Measurements from ENCODE around the gene PADI1.
"Not testable (repeated sequence)": the region's sequence is repeated elsewhere in the genome, so short reads cannot be mapped to it uniquely, and the experiment has no call there.

The PADI1 gene

DNA sequence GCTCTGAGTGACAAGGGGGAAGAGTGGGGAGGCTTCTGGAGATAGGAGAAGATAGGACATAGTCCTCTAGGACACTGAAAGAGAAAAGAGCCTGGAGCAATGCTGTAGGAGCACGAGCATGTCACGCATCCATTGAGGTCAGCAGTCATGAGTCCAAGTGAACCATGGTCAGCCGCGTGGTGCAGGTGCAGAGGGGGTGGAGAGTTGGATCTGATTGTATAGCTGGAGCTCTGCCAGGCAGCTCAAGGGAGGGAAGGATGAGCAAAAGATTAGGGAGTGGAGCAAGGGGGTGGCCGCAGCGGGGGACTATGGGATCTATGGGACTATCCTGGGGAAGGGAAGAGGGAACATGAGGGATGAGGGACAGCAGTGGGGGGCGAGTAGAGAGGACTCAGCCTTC, 14.0 kb downstream of the PADI1 start:
- DNase-seq = no peak

DNA sequence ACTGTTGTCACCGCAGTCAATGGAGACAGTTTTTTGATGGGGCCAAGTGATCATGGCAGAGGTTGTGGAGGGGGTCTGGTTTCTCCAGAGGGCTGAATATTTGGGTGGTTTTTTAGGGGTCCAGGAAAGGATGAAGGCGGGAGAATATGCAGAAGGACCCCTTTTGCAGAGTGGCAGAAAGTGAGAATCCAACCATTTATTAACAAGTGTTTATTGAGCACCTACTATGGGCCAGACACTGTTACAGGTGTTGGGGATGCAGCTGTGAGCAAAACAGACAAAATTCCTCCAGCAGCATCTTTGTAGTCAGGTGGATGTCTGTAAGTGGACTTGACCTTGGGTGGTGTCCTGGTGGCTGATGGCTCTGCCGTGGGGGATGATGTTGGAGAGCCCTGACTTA, 15.4 kb downstream of the PADI1 start:
- DNase-seq = no peak

DNA sequence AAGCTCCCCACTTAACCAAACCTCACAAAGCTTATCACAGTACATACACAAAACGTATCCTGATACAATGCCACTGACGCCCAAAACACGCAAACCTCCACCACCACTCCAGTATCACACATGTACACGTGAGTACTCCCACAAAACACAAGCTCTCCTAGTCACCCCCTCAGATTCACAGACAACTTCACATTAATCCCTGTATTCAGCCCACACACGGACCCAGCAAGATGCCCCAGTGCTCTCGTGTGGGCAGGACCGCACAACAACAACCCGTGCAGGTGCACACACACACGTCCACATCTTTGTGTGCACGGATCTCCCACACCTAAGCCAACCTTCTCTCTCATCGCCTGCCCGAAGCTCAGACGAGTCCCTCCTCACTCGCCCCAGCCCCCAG, 17.6 kb downstream of the PADI1 start:
- no peak for DNase-seq

DNA sequence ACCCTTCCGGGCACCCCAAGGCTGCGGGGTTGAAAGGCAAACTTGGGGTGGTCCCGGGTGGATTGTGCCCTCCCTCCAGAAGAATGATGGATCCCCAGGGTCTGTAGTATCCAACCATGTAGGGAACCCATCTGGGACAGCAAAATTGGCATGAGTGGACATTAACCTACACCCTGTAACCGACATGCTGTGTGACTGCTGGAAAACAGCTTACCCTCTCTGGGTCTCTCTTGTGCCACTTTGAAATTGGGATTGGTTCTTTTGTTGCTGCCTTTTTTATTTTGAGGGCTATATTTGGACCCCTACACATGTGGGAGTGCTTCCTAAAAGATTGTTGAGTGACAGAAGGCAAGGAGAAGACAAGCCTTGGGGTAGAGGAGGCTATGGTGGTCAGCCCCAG, 19.5 kb downstream of the PADI1 start:
- no peak for DNase-seq

DNA sequence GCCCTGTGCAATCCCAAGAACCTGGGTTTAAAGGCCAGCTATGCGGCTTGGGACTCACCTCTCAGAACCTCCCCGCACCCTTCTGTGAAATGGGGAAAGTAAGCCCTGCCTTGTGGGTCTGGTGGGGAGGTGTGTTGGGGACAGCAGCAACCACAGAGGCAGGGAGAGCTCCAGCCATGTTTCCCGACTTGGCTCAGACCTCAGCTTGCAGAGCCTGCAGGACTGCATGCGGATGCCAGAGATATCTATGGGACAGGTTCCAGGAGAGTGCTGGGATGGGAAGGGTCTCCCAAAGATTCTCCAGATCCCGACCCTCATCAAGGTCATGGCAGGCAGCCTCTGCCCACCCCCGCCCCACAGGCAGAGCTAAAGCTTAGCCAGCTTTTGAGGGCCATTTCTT, 20.2 kb downstream of the PADI1 start:
- no peak for DNase-seq

DNA sequence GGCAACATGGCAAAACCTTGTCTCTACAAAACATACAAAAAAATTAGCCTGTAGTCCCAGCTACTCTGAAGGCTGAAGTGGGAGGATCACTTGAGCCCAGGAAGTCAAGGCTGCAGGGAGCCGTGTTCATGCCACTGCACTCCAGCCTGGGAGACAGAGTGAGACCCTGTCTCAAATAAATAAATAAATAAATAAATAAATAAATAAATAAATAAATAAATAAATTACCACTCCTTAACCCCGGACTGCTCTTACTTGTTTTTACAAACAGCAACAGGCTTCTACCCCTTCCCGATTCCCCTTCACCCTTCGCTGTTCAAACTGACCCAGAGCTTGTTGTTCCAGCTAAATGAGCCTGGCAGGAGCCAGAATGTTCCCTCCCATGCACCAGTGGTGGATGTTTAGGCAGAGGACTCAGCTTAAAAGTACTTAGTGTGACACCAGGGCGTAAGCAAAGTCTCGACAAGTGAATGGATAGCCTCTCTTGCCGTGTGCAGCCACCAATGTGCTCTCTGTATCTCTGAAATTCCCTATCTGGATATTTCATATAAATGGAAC, 22.5 kb downstream of the PADI1 start:
- DNase-seq = no peak

DNA sequence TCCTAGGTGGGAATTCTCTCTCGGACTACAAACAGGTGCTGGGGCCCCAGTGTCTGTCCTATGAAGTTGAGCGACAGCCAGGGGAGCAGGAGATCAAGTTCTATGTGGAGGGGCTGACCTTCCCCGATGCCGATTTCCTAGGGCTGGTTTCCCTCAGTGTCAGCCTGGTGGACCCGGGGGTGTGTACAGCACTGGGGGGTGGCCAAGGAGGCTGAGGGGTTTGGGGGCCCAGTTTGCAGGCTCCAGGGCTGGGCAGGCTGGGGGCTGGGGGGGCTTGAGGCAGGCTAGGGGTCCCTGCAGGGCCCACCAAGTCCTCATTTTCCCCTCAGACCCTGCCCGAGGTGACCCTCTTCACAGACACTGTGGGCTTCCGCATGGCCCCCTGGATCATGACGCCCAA, 23.7 kb downstream of the PADI1 start:
- DNase-seq = no peak

DNA sequence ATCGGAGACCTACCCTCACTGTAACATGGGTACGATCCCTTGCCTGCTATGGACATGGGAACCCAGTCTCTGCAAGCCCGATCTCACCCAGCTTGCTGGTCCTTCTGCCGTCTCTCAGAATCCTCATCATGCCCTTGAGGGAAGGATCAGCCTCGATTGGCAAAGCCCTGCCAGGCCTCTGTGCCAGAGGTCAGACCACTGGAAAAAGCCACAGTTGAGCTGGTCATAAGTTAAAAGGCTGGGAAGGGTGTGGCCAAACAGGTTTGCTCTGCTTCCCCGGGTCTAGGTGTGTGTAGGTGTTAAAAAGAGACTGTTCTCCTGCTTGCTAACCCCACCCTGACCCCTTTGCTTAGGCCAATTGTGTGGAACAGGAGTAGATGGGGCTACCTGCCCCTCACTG, 24.5 kb downstream of the PADI1 start:
- DNase-seq = no peak

DNA sequence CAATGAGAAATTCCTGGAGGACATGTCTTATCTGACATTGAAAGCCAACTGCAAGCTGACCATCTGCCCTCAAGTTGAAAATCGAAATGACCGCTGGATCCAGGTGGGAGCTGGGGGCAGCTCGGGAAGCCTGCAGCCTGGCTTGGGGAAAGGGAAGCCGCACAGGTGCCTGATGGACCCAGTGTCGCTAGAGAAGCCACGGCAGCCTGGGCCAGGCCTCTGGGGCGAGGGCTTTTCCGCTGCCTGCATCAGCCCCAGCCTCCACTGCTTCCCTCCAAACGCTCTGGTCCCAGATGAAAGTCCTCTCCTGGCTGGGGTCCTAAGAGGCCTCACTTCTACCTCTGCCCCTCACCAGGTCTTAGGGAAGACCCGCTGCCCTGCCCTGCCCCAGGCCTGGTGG, 25.2 kb downstream of the PADI1 start:
- DNase-seq = no peak

DNA sequence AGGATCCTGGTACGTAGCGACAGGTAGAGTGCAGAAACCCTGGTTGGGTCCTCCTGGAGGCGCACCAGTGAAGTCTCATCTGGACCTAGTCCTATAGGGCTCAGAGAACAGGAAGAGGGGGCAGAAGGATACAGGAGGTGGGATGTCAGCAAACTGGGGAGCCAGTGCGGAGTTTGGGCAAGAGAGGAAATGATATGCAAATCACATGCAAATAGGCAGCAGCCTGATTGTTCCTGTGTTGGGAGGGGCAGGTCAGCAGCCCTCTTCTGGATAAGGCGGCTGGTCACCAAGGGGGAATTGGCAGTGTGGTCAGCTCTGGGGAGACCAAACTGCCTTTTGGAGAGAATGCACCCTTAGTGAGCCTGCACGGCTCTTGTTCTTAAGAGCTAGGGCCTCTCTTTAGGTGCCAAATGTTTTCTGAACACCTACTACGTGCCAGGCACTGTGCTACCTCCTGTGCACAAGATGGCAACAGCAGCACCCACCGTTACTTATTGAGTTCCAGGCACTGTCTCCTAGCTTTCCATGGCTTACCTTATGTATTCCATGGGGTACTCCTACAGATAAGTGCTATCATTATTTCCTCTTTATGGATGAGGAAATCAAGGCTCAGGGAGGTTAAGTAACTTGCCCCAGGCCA, 25.9 kb downstream of the PADI1 start:
- DNase-seq = no peak

DNA sequence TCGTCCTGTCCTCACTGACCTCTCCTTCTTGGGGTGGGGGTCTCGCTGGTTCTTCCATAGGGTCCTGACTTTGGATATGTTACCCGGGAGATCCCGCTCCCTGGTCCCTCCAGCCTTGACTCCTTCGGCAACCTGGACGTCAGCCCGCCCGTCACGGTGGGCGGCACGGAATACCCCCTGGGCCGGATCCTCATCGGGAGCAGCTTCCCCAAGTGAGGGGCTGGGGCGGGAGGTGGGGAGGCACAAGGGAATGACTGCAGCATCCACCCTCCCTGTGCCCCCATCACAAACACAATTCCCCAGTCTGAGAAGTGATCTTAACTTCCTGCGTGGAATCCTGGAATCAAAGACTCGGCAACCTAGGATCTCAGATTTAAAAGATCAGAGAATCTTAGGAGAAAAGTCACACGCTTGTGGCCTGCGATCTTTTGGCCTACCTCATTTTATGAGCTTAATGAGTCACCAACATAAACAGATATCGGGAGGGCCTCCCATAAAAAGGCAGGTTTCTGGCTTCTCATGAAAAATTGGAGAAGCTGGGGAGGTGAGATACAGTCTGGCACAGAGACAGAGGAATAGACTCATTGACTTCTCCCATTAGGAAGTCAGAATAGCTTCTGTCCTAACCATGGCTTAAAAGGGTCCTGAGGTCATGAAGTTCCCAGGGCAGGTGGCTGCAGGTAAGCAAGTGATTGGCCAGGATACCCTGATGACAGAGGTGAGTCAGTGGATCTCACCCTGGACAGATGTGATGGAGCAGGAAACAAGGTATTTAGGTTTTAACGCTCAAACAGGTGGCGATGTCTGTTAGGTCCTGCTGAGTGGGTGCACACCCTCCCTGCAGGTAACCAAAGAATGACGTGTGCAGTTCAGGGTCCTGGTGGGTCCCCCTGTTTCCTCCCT, 28.1 kb downstream of the PADI1 start:
- no peak for DNase-seq

DNA sequence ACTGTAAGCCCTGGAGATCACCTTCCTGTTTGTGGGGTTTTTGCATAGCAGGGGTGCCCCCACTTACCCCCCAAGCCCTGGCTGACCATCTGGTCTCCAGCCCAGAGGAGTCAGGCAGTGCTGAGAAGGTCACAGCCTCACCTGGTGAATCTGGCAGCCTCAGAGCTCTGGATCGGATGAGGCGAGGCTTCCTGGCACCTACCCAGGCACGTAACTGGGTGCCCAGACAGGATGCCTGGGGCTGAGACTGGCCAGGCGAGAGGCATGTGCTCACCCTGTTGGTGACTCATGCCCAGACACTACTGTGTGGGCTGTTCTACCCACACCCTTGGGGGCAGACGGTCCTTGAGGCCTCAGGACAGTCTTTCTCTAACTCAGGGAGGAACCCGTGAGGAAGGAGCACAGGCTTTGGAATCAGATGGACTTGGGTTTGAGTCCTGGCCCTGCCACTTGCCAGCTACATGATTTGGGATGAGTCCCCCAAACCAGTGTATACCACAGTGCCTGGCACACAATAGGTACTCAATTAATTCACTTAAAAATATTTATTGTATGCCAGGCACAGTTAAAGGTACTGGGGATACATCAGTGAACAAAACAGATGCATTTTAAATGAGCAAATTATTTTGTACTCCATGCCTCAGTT, 28.9 kb downstream of the PADI1 start:
- DNase-seq = no peak

DNA sequence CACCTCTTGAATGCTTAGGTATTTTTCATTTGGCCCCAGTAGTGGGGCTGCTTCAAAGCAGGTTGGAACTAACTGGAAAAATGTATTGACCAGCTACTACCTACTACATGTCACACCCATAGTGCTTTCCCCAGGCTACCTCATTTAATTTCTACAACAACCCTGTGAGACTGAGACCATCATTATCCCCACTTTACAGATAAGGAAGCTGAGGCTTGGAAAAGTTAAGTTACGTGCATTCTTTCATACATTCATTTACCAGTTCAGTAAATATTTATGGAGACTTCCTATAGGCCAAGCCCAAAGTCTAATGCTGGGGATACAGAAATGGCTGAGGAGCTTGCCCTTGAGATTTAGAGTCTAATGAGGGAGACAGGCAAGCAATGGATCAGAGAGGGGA, 29.5 kb downstream of the PADI1 start:
- no peak for DNase-seq

DNA sequence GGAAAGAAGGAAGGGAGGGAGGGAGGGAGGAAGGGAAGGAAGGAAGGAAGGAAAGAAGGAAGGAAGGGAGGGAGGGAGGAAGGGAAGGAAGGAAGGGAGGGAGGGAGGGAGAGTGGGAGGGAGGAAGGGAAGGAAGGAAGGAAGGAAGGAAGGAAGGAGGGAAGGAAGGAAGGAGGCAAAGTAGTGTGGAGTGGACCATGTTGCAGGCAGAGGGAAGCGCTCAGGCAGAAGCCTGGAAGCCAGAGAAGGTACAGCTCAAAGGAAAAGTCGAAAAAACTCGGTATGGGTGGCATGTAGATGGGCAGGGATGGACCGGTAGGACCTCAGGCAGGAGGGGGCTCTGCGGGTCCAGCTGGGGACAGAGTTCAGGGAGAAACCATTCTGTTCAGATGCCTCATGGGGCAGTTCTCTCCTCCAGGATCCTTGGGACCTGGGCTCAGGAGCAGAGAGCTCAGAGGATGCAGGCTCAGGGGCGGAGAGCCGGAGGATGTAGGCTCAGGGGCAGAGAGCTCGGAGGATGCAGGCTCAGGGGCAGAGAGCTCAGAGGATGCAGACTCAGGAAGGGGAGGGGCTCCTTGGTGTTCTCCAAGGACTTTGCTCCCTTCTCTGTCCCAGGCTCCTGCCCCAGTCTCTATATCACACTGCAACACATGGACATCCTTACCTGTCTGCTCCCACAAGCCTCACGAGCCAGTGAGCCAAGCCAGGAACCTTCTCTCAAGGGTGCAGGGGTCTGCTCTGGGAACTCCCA, 30.4 kb downstream of the PADI1 start:
- DNase-seq = no peak

DNA sequence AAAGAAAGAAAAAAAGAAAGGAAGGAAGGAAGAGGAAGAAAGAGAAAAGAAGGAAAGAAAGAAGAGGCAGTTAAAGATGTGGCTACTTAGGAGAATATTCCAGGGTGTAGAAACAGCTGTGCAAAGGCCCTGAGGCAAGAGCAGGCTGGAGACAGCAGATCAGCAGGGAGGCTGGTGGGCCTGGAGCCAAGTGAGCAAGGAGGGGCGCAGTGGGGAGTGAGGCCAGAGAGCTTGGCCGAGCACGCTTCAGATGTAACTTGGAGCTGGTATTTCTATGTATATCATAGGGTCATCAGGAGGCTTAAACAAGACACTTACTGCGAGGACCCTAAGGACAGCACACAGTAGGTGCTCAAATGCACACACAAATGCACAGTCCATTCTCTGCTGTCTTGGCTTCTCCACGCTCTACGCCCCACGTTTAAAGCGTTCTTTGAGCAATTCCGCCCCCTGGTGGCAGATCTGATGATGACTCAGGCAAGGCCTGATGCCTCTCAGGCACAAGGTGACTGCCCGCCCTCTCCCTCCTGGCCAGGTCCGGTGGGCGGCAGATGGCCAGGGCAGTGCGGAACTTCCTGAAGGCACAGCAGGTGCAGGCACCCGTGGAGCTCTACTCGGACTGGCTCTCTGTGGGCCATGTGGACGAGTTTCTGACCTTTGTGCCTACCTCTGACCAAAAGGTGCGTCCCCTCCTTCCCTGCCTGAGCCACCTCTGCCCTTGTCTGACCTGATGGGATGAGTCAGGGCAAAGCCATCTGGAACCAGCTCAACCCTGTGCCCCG, 32.0 kb downstream of the PADI1 start:
- peak in 1 of 2 experiments; percentile 55 for DNase-seq

DNA sequence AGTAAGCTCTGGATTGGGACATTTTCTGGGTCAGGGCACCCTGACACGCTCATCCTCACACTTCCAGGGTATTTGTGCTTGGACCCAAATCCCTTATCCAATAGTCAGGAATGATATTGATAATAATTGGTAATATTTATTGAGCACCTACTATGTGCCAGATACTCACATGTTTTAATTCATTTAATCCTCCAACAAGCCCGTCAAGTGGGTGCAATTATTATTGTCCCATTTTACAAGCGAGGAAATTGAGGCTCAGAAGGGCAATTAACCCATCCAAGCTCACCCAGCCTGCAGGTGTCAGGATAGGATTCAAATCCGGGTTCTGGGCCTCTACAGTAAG, 32.6 kb downstream of the PADI1 start:
- no peak for DNase-seq

DNA sequence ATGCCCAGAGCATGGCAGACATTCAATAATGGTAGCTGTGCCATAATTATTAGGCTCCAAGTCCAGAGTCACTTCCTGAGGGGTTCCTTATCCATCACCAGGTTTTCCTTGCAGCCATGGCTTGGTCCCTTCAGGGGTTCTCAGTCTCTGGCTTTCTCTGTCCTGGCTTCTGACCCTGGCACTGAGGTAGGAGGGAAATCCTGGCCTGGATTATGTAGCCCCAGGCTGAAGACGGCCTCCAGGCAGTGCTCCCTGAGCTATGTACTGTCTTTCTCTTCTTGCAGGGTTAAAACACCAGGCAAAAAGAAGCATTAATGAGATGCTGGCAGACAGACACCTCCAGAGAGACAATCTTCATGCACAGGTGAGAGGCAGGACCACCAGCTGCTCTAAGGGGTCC, 34.5 kb downstream of the PADI1 start:
- DNase-seq = no peak

DNA sequence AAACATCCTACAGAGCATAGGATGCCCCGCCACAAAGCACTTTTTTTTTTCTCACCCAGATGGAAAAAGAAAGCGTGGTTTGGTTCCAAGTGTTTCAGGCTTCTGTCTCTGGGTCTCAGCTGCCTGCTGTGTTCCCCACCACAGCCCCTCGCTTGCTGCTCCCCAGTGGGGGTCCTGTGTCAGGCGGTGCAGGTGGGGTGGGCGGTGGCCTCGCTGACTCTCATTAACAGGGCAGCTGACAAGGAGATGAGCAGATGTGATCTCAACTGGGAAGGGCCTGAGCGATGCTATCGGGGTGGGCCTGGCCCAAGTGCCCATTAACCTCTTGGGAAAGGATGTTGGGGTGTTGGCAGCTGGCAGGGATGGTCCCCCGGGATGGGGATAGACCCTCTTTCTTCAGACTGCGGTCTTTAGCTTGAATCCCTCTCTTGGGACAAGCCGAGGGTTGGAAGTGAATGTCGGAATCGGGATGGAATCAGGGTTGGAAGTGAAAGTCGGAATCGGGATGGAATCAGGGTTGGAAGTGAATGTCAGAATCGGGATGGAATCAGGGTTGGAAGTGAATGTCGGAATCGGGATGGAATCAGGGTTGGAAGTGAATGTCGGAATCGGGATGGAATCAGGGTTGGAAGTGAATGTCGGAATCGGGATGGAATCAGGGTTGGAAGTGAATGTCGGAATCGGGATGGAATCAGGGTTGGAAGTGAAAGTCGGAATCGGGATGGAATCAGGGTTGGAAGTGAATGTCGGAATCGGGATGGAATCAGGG, 36.3 kb downstream of the PADI1 start:
- DNase-seq = not testable (repeated sequence)

DNA sequence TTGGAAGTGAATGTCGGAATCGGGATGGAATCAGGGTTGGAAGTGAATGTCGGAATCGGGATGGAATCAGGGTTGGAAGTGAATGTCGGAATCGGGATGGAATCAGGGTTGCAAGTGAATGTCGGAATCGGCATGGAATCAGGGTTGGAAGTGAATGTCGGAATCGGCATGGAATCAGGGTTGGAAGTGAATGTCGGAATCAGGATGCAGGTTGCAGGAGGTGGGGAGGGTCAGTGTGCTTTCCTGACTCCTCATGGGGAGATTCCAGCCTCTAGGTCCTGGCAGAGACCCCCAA, 36.8 kb downstream of the PADI1 start:
- not testable (repeated sequence) for DNase-seq

DNA sequence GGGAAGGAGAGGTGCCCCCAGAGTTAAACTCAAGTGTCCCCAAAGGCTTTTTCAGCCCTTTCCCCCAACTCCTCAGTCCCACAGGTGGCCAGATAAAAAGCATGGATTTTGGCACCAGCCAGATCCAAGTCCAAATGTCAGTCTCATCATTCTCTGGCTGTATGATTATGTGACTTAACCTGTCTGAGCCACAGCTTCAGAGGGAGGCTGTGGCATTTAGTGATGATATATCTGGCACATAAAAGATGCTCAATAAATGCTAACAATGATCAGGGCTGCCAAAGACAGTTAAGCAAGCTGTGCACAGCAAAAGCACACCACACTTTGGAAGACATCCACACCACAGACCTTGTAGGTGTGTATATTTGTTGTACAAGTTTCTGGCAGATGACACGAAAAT, 38.3 kb downstream of the PADI1 start:
- DNase-seq = no peak

Data from cerebellar nuclear complex (tissue), 1 donor.